NCI-H460 (cell line): ENCODE data around the gene PAEP. TPM values are rescaled to one million over a fixed set of nuclear protein-coding genes. Genes with fewer than 3 reads are reported as not detected.

Experiments
- DNase-seq: peaks from one replicate; pipeline ENCODE4 v3.0.0-alpha.2; 2016; ENCODE audit warnings: low read depth; ENCODE audit errors: extremely low read depth
- total RNA-seq: library from RNA; depleted of rRNA; stranded (reverse); fragments of >200 nt; shearing (Covaris generic); gene quantifications from 2 replicates; pipeline ENCODE4 v1.2.3, GENCODE V29; 2014; rRNA removed

PAEP gene
- total RNA-seq, 1 experiment from 2014 or later = 2.9 TPM

- no peak for DNase-seq
Measured at GRCh38 chr9:135611875-135612209, 50.3 kb downstream of the PAEP start.

GRCh38 chr9:135612437-135612836 lies 50.9 kb downstream of the PAEP start:
- DNase-seq = no peak

GRCh38 chr9:135612981-135613910 lies 51.7 kb downstream of the PAEP start:
- DNase-seq = no peak

GRCh38 chr9:135613946-135614805 lies 52.6 kb downstream of the PAEP start:
- no peak for DNase-seq

DNA sequence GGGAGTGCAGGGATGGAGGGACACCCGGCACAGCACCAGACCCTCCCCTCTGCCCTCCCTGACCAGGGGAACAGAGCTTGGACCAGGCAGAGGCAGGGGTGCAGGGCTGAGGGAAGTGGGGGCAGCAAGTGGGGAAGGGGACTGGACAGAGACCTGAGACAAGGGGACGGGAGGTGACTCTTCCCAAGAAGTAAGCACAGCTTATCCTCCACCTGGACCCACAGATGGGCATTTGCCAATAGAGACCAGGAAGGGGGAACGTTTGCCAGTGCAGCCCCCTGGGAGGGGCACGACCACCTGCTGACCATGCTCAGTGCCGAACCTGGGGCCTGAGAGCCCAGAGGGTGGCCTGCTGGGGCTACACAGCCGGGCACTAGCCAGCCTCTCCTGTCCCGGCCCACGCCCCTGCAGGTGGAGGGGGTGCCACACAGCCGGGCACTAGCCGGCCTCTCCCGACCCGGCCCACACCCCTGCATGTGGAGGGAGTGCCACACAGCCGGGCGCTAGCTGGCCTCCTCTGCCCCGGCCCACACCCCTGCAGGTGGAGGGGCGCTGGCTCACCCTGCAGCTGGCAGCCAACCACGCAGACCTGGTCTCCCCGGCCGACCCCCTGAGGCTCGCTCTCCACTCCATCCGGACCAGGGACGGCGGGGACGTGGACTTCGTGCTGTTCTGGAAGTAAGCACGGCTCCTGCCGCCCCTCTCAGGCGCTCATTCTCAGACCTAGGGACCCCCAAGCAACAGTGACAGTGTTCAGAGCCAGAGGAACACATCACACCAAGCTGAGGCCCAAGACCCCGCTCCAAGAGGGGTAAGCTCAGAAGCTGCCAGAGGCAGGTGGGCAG lies 53.5 kb downstream of the PAEP start:
- DNase-seq = no peak

GRCh38 chr9:135615666-135616618 lies 54.4 kb downstream of the PAEP start:
- peak; percentile 7 for DNase-seq

Other genes starting within 250 kb of the PAEP start
- gene PPP1R26, start 82.0 kb upstream of the PAEP start, total RNA-seq = 37.3 and 39.3 TPM in 2 replicates
- gene MRPS2, start 61.1 kb upstream of the PAEP start, total RNA-seq = 170 and 184 TPM in 2 replicates
- 25.8 and 30.3 TPM in 2 replicates for gene LCN1, start 40.3 kb upstream of the PAEP start, total RNA-seq
- gene OBP2A, start 15.6 kb upstream of the PAEP start, total RNA-seq = not detected in 2 replicates
- not detected in 2 replicates for gene GLT6D1, start 77.8 kb downstream of the PAEP start, total RNA-seq
- gene LCN9, start 101.6 kb downstream of the PAEP start, total RNA-seq = not detected in 2 replicates
- gene SOHLH1, start 137.7 kb downstream of the PAEP start, total RNA-seq = not detected in 2 replicates
- not detected in 2 replicates for gene KCNT1, start 140.4 kb downstream of the PAEP start, total RNA-seq